K562 (cell line): ENCODE measurements around the gene CSTPP1. TPM values are rescaled to one million over a fixed set of nuclear protein-coding genes. Genes with fewer than 3 reads are reported as not detected.

Experiments
- CHD7 ChIP-seq: fragments of 200-600 bp; sonication (generic); IDR thresholded peaks from one replicate; pipeline ENCODE4 v1.6.1; 2012; ENCODE audit warnings: mild to moderate bottlenecking, low read depth, low read length, inconsistent platforms
- HMG20B ChIP-seq: fragments of 250-450 bp; sonication (Bioruptor Pico); IDR thresholded peaks from 2 replicates; pipeline ENCODE4 v1.5.0; 2021; ENCODE audit warnings: mild to moderate bottlenecking
- KLF6 ChIP-seq: fragments of 250-450 bp; sonication (Bioruptor Pico); IDR thresholded peaks from 2 replicates; pipeline ENCODE4 v1.4.0; 2020; ENCODE audit warnings: mild to moderate bottlenecking, moderate library complexity, borderline replicate concordance
- NR2C2 ChIP-seq, 2 experiments: fragments of 200-800 bp in 1 of 2; sonication (Bioruptor generic) in 1 of 2; sonication (generic) in 1 of 2; formaldehyde crosslinking in 1 of 2; IDR thresholded peaks; 2 replicates each; pipeline versions ENCODE4 v1.6.1 to v1.8.0; 2016 to 2022; ENCODE audit warnings: mild to moderate bottlenecking in 1 of 2, missing compliant biosample characterization in 1 of 2, missing genetic modification characterization in 1 of 2, missing genetic modification reagents in 1 of 2
- RBM34 ChIP-seq: fragments of 200-400 bp; formaldehyde crosslinking; IDR thresholded peaks from 2 replicates; pipeline ENCODE4 v1.6.1; 2018; ENCODE audit warnings: low read length, borderline replicate concordance; ENCODE audit not compliant: insufficient read depth
- RREB1 ChIP-seq: fragments of 250-450 bp; sonication (Bioruptor Pico); IDR thresholded peaks from 2 replicates; pipeline ENCODE4 v1.4.0; 2020
- polyA plus RNA-seq, 8 experiments: library from polyadenylated mRNA; depleted of rRNA in 4 of 8; stranded (reverse) in 5 of 8; unstranded in 3 of 8; fragments of >200 nt; fragmentation: Nextera tagmentation in 2 of 8; fragmentation: Illumina TruSeq in 1 of 8; extraction: Ambion mirVana in 2 of 8; extraction: Trizol in 1 of 8; gene quantifications; 2 replicates each; pipeline versions ENCODE4 v1.2.1 to v1.2.3, GENCODE V29; 2011 to 2014; ENCODE audit warnings: inconsistent platforms in 1 of 8, missing spikeins in 1 of 8
- total RNA-seq, 7 experiments: library from RNA; depleted of rRNA in 6 of 7; stranded (reverse); fragments of >200 nt in 6 of 7; fragmentation: Illumina TruSeq in 2 of 7; extraction: Trizol in 2 of 7; gene quantifications; 2 replicates each; pipeline versions ENCODE4 v1.2.1 to v1.2.3, GENCODE V29; 2011 to 2021; ENCODE audit warnings: low replicate concordance in 1 of 7

Gene CSTPP1
- total and polyA plus RNA-seq, 9 of the 15 experiments (the other 6 are each of a cell fraction or from before 2014, with no cell fraction given) = 6.5 to 17.8 (median 9.2) TPM

- no peak for TF ChIP-seq RREB1 (CRISPR knock-in tag)
- TF ChIP-seq NR2C2 (CRISPR knock-in tag; IDR thresholded peaks at IDR 0.05) = no peak
- TF ChIP-seq NR2C2 (tag; IDR thresholded peaks at IDR 0.05) = no peak
- no peak for TF ChIP-seq RBM34
- no peak for TF ChIP-seq HMG20B (CRISPR knock-in tag)
- TF ChIP-seq CHD7 = no peak
- no peak for TF ChIP-seq KLF6 (CRISPR knock-in tag)
Measured at GRCh38 chr11:47106798-47107411, 170.3 kb downstream of the CSTPP1 start (continued).
